Effector CD8-positive, alpha-beta T cell (primary cell): ENCODE data around the gene GRIN3A.
"Not testable (repeated sequence)": the region's sequence is repeated elsewhere in the genome, so short reads cannot be mapped to it uniquely, and the experiment has no call there.

Experiments
- DNase-seq: peaks from one replicate; lab custom pipeline; 2025; lab: John Stamatoyannopoulos, UW

GRIN3A gene

DNA sequence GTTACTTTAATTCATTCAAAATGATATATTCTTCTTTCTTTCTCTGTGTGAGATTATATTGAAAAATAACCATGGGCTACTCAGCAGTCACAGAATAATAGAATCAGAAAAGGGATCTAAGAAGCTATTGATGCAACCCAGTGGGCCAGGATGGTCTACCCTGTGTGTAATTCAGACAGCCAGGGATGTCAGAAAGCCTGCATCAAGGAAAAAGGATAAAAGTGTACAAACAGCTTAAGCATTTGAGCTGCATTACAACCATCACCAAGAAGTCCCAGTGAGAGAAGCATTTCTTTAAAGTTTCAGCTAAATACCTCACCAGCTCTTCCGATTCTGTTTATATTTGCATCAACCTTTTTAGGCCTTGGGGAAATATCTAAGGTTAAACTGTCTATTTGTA lies 105.8 kb downstream of the GRIN3A start:
- DNase-seq, result no peak

DNA sequence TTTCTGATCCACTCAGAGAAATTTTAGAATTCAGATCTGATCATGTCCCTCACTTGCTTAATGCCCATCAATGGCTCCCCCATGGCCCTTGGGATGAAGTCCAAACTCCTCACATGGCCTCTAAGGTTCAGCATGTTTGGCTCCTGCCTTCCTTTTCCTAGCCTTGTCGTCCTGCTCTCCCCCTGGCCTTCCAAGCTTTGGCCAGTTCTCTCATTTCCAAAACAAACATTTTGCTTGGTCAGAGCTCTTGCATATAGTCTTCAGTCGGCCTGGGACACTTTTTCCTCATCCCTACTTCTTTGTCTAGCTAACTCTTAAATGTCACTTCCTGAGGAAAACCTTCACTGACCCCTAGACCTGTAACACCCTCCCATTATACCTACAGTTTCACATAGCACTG lies 106.6 kb downstream of the GRIN3A start:
- no peak for DNase-seq

DNA sequence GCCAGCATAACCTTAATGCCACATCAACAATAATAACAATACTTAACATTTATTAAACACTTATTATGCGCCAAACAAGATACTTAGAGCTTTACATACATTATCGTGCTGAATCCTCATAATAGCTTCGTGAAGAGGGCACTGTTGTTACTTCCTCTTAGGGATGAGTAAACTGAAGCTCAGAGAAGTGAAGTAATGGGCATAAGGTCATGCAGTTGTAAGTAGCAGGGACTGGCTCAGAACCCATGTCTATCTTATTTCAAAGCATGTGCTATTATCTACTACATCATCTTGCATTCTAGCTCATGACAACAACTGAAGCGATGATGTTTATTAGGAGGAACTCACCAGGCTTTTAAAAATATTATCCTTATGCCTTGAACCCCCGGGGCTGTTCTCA lies 108.8 kb downstream of the GRIN3A start:
- DNase-seq, result no peak

DNA sequence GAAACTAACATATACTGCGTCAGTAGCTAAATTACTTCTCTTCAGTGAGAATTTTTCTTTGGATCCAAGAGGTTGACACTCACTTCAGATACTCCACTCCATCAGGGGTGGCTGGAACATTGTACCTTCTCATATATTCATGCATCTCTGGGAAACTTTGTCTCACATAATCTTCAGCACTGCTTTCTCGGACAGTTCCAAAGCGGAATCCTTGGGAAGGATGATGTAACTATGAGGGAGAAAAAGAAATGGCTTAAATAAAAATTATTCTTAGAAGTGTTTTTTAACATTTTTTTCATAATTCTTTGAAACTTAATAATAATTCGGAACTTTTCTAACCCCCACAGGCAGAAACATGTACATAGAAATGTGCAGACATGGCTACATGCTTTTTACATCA lies 110.3 kb downstream of the GRIN3A start:
- no peak for DNase-seq

DNA sequence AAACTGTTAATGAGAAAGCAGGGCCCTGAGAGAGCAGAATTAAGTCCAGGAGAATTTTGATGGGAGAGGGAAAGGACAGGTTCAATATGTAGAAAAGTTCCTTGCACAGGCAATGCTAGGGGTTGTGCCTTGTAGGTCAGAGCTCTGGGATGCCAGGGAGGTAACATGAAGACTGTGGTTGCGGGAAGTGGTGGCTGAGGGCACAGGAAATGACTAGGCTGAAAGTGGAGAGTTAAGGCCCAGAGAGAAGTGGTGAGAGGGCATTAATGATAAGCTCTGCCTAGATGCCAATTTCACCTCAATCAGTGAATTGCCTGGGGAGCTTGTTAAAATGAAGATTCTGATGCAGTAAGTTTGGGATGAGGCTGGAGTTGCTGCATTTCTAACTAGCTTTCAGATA lies 112.2 kb downstream of the GRIN3A start:
- no peak for DNase-seq

DNA sequence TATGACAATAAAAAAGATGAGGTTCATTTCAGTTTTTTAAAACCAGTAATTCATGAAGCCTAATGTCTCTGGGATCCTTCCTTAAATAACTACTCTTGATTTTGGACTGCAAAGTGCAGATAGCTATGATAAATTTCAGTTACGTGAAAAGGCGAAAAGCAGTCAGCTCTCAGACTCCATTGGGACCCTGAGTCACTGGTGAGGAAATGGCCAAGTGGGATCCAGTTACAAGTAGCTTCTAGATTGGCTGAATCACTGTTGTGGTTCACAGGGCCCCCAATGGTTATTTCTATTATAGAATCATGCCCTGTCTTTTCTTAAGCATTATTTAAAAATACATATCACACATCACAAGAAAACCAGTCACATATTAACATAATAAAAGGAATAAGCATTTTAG lies 112.6 kb downstream of the GRIN3A start:
- DNase-seq, result no peak

DNA sequence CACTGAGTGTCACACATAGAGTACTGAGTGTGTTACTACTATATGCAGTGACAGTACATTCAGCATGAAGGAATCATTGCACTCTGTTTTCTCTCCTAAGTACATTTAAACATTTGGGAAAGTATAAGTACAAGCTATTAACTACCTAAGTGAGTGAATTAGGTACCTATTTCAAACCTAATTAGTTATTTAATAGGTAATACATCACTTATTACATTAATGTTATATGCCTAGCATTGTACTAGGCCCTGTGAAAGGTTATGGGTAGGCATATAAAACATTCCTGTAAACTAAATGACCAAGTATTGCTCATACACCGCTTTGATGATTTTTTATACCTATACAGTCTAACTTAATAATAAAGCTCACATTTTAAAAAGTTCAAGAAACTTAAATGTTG lies 118.0 kb downstream of the GRIN3A start:
- DNase-seq, result no peak

DNA sequence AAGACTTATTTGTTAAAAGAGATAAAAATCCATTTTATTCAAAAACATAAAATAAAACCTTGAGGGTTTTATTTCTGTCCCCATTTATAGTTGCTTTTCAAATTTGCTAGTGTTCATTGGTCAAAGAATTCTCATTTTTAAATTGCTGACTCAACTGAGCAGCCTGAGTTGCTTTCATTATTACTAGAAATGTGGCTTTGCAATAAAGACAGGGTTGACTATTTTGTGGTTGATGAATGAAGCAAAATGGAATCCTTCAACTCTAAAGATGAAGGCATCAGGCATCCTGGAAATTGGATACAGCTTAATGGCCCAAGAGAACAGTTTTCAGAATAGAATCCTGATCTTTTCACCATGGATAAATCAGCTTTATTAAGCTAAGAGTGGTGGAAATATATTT lies 119.7 kb downstream of the GRIN3A start:
- no peak for DNase-seq

DNA sequence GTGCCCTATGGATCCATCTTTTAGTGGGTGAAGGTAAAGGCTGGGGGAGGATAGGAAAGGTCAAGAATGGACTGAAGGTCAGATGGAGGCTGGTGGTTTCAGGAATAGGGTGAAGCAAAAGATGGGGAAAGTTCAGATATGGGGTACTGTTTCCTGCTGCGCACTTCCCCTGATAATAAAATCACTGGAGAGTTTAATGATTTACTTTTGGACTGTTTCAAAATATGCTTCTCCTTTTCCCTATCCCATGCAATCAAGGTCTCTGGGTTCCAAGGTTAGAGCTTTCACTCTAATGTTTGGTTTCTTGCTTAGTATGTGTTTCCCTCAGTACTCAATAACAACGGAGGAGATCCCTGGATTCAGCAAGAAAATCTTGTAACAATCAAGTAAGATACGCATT lies 132.9 kb downstream of the GRIN3A start:
- no peak for DNase-seq

DNA sequence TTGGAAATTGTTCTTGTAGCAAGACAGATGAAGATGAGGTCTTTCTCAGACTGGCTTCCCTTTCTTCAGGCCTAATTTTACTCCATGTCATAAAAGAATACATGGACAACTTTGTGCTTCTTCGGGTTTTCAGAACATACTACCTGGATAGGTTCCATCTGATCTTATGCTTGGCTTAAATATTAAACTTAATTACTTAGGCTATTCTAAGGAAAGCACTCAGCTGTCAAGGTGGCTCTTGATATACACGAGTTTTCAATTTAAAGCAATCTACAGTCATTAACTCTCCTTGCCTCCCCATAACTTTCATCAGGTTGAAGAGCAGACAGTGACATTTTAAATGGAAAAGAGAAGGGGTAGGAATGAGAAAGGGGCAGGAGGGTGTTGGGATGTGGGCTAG lies 134.2 kb downstream of the GRIN3A start:
- no peak for DNase-seq

DNA sequence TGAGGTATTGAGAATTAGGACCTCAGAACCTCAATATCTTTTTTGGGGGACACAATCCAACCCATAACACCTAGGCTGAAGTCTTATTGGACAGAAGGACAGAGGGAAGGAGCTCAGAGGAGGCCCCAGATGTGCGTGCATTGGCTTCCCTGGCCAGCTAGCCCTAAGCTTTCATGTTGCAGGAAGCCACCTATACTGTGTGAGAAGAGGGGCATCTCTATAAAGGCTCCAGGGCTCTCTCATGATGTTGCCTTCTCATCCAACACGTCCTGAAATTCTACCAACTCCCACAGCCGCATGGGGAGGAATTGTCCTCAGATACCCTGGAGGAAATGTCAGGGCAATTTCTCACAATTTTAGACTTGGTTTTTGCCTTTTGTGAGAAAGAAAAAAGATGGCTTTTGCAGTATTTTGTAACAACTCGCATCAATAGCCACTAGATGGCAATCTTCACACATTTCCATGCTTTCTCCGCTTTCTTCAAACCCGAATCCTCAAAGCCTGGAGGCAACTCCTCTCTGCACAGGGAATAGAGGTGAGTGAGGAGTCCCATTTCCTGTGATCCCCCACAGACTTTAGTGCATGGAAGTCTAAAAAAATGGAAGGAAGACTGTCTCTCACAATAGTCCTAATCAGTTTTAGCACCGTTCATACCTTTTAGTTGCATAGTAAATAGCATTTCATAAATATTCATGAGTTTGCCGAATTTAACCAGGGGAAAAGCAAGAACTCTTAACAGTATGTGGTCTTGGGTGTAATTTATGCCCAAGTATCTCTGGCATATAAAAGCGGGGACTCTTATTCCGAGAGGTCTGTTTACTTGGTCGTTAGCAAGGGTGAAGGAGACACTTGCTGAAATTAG lies 136.3 kb downstream of the GRIN3A start:
- DNase-seq, result no peak

DNA sequence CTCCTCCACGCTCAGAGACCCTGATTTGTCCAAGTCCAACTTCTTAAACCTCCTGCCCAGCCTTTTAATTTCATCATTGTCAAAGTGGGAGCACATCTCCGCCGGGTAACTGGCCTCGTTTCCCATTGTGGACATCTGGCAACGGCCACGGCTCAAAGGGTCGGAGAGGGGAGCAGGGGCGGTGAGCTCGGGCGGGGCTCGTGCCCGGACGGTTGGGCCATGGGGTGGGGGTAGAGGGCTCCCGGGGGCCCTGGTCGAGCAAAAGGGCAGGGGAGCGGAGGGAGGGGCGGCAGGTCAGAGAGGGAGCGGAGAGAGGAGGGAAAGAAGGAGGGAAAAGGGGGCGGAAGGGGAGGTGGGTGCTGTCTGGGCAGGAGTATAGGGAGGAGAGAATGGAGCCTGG lies 143.7 kb downstream of the GRIN3A start, which contains the start of gene PPP3R2:
PPP3R2 (minus strand) TSS at position 174 of the 400 bp plus-strand sequence; CDS start at position 126, 48 bp downstream.
- no peak for DNase-seq

DNA sequence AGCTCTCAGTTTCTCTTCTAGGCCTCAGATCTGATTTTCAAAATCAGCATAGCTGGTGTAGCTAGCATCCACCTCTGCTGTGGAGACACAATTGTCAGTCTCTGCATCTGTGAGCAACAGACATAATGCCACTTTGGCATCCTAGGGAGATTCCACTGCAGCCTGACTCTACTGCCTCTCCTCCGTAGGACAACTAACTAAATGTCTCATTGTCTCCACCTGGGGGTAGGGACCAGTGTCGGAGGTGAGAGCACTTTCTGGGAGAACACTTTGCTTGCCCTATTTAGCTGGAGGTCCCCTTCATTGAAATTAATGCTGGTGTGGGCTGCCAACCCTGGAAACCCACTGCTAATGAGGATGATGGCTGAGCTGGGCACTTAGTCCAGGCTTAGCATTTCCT lies 145.1 kb downstream of the GRIN3A start:
- no peak for DNase-seq

DNA sequence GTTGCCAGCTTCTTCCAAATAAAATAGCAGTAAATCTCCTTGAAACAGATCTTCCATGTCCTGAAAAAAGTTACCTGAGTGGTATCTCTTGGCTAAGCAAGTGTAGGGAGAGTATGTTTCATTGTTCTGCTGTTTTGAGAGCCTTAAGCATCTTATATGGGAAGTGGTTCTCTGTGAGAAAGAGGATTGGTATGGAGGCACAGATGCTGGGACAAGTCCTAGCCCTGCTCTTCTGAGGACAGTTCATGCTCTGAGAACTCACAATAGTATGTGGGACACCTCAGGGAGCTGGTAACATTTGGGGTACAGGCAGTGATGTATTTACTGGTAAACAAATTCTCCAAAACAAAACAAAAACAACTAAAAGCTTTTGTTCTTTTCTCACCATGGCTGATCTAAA lies 145.7 kb downstream of the GRIN3A start:
- DNase-seq, result no peak

DNA sequence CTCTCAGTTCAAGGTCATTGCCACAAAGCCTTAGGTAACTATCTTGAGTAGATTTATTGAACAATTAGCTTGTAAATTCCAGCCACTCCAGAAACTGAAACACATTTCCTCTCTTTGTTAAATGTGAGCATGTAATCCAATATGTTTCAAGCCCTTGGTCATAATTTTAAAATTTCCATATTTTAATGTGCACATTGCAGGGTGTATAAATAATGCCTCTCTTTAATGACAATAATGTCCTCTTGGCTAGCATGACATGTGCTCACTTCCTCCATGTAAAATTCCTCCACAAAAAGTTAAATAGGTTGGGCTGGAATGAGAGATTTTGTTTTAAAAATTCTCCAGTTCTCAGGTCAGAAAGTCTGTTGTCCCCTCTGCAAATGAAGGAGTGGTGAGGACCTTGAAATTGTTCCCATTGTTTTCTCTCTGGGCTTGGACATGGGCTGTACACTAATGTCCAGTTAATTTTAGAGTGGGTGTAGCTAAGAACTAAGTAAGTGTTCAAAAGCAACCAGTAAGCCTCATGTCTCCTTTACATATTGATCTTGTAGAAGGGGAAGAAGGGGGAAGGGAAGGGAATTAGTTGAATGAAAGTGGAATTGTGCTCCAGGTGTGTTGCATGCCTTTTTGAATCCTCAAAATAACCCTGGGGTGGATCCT lies 146.5 kb downstream of the GRIN3A start:
- DNase-seq, result no peak

DNA sequence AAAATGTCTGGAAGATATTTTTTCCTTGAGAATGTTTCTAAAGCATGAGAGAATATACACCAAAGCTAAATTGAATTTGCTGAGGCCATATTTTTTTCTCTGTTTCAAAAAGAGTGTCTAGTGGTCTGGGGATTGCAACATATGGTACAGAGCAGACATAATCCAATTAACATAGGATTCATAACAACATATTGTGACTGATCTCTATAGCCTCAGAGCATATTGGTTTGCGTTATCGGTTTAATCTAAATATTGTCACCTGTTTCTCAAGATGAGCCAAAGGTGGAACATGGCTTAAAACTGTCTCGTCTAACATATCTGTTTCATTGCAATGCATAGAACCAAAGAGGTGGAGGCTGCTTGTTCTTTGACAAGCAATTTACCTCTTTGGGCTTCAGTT lies 147.5 kb downstream of the GRIN3A start:
- DNase-seq, result no peak

DNA sequence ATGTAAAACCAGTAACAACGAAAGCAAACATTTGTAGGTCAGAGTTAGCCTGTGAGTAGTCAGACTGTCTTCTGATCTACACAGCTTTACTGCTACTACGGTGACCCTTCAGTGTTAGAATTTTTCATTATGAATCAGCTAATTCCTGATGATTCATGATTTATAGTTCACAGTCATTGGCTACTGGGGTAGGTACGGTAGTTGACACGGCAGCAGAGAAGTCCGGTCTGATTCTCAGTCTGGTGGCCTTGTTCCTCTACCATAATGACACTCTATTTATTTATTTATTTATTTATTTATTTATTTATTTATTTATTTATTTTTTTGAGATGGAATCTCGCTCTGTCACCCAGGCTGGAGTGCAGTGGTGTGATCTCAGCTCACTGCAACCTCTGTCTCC lies 148.4 kb downstream of the GRIN3A start:
- DNase-seq, result not testable (repeated sequence)

DNA sequence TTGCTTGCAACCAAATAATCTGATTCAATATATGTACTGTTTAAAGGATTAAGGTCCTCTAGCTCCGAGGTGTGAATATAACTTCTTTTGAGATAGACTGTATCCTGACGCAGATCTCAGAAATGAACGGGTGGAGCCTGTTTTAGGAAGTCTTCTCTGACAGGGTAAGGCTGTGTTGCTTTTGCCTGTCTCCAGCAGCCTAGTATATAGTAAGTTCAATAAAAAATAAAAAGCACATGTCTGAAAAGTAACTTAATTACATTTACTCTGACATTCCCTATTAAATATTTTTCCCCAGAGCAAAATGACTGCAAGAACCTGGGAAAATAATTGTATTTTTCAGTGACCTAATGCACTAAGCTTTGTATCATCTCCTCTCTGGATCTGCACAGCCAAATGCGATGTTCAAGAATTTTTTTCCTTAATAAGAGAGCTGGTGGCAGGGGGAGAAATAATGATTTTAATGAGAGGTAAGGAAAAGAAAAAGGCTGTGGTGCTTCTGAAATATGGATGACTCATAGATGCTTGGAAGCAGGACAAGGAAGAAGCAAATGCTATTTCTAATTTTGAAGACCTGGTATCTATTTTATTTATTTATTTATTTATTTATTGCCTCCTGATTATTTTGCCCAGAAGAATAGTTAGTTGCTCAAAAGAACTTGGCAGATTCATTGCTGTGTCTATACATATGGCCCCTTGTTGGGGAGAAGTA lies 151.0 kb downstream of the GRIN3A start:
- no peak for DNase-seq

DNA sequence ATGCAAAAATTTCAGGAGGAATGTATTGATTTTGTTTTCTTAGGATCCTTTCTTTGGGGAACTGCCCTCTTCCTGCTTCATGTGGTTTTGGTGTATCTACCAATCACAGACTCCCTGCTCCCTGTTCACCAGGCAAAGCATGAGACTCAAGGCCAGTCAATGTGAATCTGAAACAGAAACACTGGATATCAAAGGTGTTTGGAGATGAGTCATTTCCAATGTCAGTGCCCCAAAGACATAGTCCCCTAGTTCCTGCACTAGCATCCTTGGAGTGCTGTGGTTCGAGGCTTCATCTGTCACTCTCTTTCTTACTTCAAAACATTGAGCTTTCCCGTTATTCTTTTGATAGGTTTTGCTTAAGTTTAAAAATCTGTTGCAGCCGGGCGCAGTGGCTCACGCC lies 151.8 kb downstream of the GRIN3A start:
- no peak for DNase-seq

DNA sequence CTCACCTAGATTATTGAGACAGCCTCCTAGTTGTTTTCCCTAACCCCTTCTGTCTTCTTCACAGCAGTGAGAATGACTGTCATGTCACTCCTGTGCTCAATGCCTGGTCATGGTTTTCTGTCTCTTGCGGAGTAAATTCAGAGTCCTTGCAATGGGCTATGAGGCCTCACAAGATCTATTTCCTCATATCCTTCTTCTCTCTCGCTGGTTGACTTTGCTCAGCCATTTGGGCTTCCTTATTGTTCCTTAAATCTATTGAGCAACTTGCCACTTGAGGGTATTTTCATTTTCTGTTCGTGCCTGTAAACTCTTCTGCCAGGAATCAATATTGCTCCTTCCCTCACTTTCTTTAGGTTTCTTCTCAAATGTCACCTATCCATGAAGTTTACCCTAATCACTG lies 152.7 kb downstream of the GRIN3A start:
- DNase-seq, result no peak

DNA sequence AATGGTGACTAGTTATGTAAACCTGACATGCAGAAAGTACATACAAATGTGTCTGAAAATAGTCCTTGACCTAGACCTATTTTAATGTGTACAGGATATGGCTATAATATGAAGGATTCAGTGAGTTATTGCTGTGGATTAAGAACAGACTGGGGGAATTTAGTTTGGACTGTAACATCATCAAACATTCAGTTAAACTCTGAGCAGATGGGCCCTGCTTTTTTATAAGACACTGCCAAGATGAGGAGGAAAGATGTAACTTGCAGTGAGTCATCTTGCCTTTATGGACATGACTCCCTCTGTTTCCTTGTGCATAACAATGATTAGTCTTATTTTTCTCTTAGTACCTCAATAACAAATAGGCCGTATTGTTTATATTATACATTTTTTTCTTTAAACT lies 155.9 kb downstream of the GRIN3A start:
- no peak for DNase-seq

DNA sequence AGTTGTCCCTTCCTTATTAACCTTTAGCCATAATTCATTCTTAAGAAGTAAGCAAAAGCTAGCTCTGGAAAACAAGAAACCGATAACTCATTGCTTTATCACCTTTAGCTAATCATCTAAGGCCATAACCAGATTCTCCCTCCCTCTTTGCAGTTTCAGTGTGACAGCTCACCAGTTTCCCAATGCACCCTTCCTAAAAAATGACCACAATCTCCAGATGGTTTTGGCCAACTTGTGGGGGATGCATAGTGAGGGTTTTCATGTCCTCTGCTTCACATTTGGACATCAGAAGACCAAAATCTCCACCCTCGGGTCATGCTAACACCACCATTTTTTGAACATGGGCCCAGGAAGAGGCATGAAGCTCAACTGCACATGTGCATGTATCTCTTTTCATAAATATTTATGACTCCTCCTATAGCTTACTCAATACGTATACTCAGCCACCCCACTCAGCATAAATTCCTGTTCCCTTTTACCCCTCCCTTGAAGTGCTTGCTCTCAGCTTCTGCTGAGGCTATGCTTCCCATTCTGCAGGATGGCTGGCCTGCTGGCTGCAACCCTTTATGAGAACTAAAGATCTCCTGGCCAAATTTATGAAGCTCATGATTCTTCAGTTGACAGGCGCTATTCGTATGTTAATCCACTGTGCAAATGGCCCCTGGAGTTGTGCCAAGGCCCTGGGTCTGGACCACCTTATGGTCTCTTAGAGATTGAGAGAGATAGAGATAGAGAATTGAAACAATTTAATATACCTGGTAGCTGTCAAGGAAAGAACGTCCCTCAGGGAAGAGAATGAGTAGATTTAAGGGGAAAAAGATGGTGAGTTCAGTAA lies 158.5 kb downstream of the GRIN3A start:
- DNase-seq, result no peak
